Psoas muscle (tissue), 8 donors: ENCODE results near the gene ZNF575. TPM values are rescaled to one million over a fixed set of nuclear protein-coding genes. Genes with fewer than 3 reads are reported as not detected.

Experiments used
- ATAC-seq, 4 donors: fragments of 200-7000 bp; cut with Tn5 transposase; one replicate each; pipeline ENCODE4 v1.9.1; 2020; ENCODE audit warnings: moderate library complexity in 3 of 4, mild to moderate bottlenecking in 2 of 4
- DNase-seq, 2 donors: peaks; one replicate each; pipeline ENCODE4 v3.0.0-alpha.2; 2020
- H3K27ac ChIP-seq: fragments of 200-600 bp; one replicate; pipeline ENCODE4 v1.8.0; 2022
- H3K27me3 ChIP-seq, 3 donors: fragments of 200-600 bp in 1 of 3; one replicate each; pipeline versions ENCODE4 v1.6.1 to v1.8.0; 2013 to 2022; ENCODE audit warnings: low read length in 2 of 3, mild to moderate bottlenecking in 2 of 3, moderate library complexity in 1 of 3; ENCODE audit not compliant: insufficient read depth in 3 of 3
- H3K36me3 ChIP-seq, 2 donors: fragments of 200-600 bp in 1 of 2; one replicate each; pipeline versions ENCODE4 v1.6.1 to v1.8.0; 2013 to 2022; ENCODE audit warnings: low read depth in 1 of 2, mild to moderate bottlenecking in 1 of 2, moderate library complexity in 1 of 2; ENCODE audit not compliant: insufficient read depth in 1 of 2
- H3K4me1 ChIP-seq: fragments of 200-600 bp; one replicate; pipeline ENCODE4 v1.8.0; 2022
- H3K4me3 ChIP-seq: fragments of 200-600 bp; one replicate; pipeline ENCODE4 v1.8.0; 2022; ENCODE audit warnings: mild to moderate bottlenecking
- H3K9me3 ChIP-seq: fragments of 200-600 bp; one replicate; pipeline ENCODE4 v1.8.0; 2022
- CTCF ChIP-seq: fragments of 200-600 bp; IDR thresholded peaks from one replicate; pipeline ENCODE4 v1.8.0; 2022; ENCODE audit warnings: antibody characterized with exemption
- WGBS, 3 donors: extraction: QIAGEN DNeasy Blood & Tissue Kit; methylation state at CpG; one replicate each; pipeline versions ENCODE4 v1.1.6 to v1.1.7; 2013; 5-methylcytosine and 5-hydroxymethylcytosine counted together
- intact Hi-C, 2 donors: fragments of 100-400 bp; cut with DNase I; formaldehyde crosslinking; loops; one replicate each; pipeline versions ENCODE4 v1.11.0 to v1.14.2; 2022
- polyA plus RNA-seq, 3 donors: library from polyadenylated mRNA; stranded (reverse); fragments of 200-250 nt; gene quantifications; one replicate each; pipeline ENCODE4 v1.2.3, GENCODE V29; 2013
- total RNA-seq, 4 donors: library from RNA; stranded (reverse); fragmentation: NEBNext Ultra II Directional in 2 of 4; extraction: Animal tissue kit (Norgen Biotek cat#: 25700) in 2 of 4; gene quantifications; one replicate each; pipeline versions ENCODE4 v1.2.1 to v1.2.4, GENCODE V29; 2021 to 2023
- donor health status: healthy with polysubstance abuse.
- donor health status: DM: no; HTN: no; CAD: no; lungs with moderate emphysema.
- donor health status: Bipolar disorder and iron deficiency.
- donor health status: healthy.
- donor health status: DM: yes; HTN: yes; CAD: no.
- donor health status: DM: no; HTN: no; CAD: no.
- donor health status: DM: no; HTN: no; CAD: no.
- donor health status: DM: yes; HTN: yes; CAD: no.

ZNF575 gene
- total and polyA plus RNA-seq, 7 donors = 0.23 to 1.6 (median 1.0) TPM

DNA sequence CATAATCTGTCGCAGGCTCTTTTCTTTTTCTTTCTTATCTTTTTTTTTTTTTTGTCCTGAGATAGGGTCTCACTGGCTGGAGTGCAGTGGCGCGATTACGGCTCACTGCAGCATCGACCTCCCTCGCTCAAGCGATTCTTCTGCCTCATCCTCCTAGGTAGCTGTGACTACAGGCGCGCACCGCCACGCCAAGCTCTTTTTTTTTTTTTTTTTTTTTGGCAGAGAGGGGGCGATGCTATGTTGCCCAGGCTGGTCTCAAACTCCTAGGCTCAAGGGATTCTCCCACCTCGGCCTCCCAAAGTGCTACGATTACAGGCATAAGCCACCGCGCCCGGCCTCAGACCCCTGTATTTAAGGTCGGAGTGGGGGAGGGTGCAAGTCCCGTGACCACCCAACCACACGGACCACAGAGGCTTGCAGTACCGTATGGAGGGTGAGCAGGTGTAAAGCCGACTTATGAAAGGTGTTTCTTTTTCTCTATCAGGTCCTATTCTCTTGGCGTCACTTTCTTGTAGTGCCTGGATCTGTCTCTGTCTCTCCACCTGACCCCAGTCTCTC is 30.5 kb upstream of the ZNF575 start:
- Histone ChIP-seq H3K4me1 (peaks cover 11% of the 10 kb centered on the region), H3K27me3 (no peaks in the 10 kb centered on the region), H3K36me3 (peaks cover 0 to 18% of the 10 kb centered on the region in 2 donors), H3K27ac (no peak overlapping the region), H3K9me3 (no peaks in the 10 kb centered on the region), H3K4me3 (no peak overlapping the region)
- TF ChIP-seq CTCF = no peak
- no peak for DNase-seq
- intact Hi-C loops = loop anchor here (5.0 kb wide), 2 partner anchors 35 to 40 kb away; partner anchors contain the start of gene LYPD3 (in 1 of the 2)
- no peak for ATAC-seq
- WGBS, 3 donors = 78 to 87% (median 86%) methylated on average over 23 of the region's 23 CpGs

GRCh38 chr19:43503501-43504425 is 29.2 kb upstream of the ZNF575 start:
- Histone ChIP-seq H3K4me3 (peak overlapping the region; percentile 79), H3K27ac (peak overlapping the region; percentile 75), H3K4me1 (peaks cover 11% of the 10 kb centered on the region), H3K27me3 (no peaks in the 10 kb centered on the region), H3K9me3 (no peaks in the 10 kb centered on the region), H3K36me3 (peaks cover 0 to 23% of the 10 kb centered on the region in 2 donors)
- WGBS, 3 donors = 1 to 2% (median 1%) methylated on average over 63 to 64 of the region's 64 CpGs
- intact Hi-C loops = loop anchor here (5.0 kb wide), 2 partner anchors 36 to 41 kb away; partner anchors contain the start of gene LYPD3 (in 1 of the 2)
- ATAC-seq (peak; percentile 99 to 100 (median 99)), DNase-seq (peak; percentile 97 to 98)
- no peak for TF ChIP-seq CTCF

GRCh38 chr19:43504426-43505185 is 28.4 kb upstream of the ZNF575 start, which contains the start of gene PHLDB3:
Gene PHLDB3 (minus strand): TSS chr19:43504746. CDS start chr19:43504118, 628 bp downstream.
- intact Hi-C loops = loop anchor here (5.0 kb wide), 2 partner anchors 37 to 42 kb away; partner anchors contain the start of gene LYPD3 (in 1 of the 2)
- peaks cover 0 to 28% of the 10 kb centered on the region in 2 donors for H3K36me3 ChIP-seq
- peak within 1 kb of the TSS; percentile 79 for H3K4me3 ChIP-seq
- ATAC-seq (peak; percentile 25 to 59 (median 44)), DNase-seq (peak; percentile 44 to 63)
- H3K27ac ChIP-seq = peak within 1 kb of the TSS; percentile 75
- no peak for TF ChIP-seq CTCF
- no peaks in the 10 kb centered on the region for H3K27me3 ChIP-seq
- H3K4me1 ChIP-seq = peaks cover 11% of the 10 kb centered on the region
- WGBS, 3 donors = 3% methylated on average over 34 to 42 of the region's 42 CpGs
- no peaks in the 10 kb centered on the region for H3K9me3 ChIP-seq

DNA sequence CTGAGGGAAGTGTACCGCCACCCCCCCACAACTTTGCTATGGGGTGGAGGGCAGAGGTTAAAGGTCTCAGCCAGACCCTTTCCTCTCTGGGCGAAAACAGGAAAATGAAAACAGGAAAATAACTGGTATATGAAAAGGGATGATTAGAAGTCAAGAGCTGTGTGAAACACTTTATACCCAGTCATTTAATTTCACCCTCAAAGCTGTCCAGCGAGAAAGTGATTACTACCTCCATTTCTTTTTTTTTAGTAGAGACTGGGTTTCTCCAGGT is 27.9 kb upstream of the ZNF575 start:
- no peak for TF ChIP-seq CTCF
- no peaks in the 10 kb centered on the region for H3K27me3 ChIP-seq
- WGBS, 3 donors = 80 to 91% (median 86%) methylated on average over 3 of the region's 3 CpGs
- DNase-seq (no peak), ATAC-seq (no peak)
- H3K4me1 ChIP-seq = peaks cover 11% of the 10 kb centered on the region
- intact Hi-C loops = no loop called here
- H3K4me3 ChIP-seq = peak overlapping the region; percentile 79
- peak overlapping the region; percentile 75 for H3K27ac ChIP-seq
- H3K9me3 ChIP-seq = no peaks in the 10 kb centered on the region
- peaks cover 0 to 30% of the 10 kb centered on the region in 2 donors for H3K36me3 ChIP-seq
